Dendritic cell treated with granulocyte-macrophage colony-stimulating factor and Interleukin-4, amounts not matched to agents 40 ng/mL and 50 ng/mL, for 4 days (primary cell): Measurements from ENCODE around the gene USP32.
"Not testable (repeated sequence)": the region's sequence is repeated elsewhere in the genome, so short reads cannot be mapped to it uniquely, and the experiment has no call there.

Source experiments
- H3K27ac Mint-ChIP-seq: one replicate; pipeline ENCODE4 v1.8.0; 2022; ENCODE audit warnings: mild to moderate bottlenecking, mixed read lengths
- H3K27me3 Mint-ChIP-seq: one replicate; pipeline ENCODE4 v1.8.0; 2022; ENCODE audit warnings: mild to moderate bottlenecking, mixed read lengths
- H3K36me3 Mint-ChIP-seq: one replicate; pipeline ENCODE4 v1.8.0; 2022; ENCODE audit warnings: low read depth, mixed read lengths
- H3K4me1 Mint-ChIP-seq: one replicate; pipeline ENCODE4 v1.8.0; 2022; ENCODE audit warnings: low read depth, mixed read lengths
- H3K4me3 Mint-ChIP-seq: one replicate; pipeline ENCODE4 v1.8.0; 2022; ENCODE audit warnings: mild to moderate bottlenecking, moderate library complexity, mixed read lengths
- H3K9me3 Mint-ChIP-seq: one replicate; pipeline ENCODE4 v1.8.0; 2022; ENCODE audit warnings: mixed read lengths
- intact Hi-C: fragments of 100-400 bp; cut with micrococcal nuclease; formaldehyde crosslinking; loops from one replicate; pipeline ENCODE4 v1.15.0; 2022

USP32 gene

GRCh38 chr17:60186846-60187745 is 204.8 kb downstream of the USP32 start:
- H3K9me3 Mint-ChIP-seq = not testable (repeated sequence)

GRCh38 chr17:60186372-60186771 is 205.6 kb downstream of the USP32 start:
- Mint-ChIP-seq H3K36me3 (peaks cover 84% of the 10 kb centered on the region), H3K4me1 (peaks cover 24% of the 10 kb centered on the region), H3K27ac (peak overlapping the region; percentile 39)
- H3K27me3 Mint-ChIP-seq, H3K9me3 Mint-ChIP-seq, H3K4me3 Mint-ChIP-seq, intact Hi-C loops: not testable (repeated sequence)

More at GRCh38 chr17:60186846-60187745, 204.8 kb downstream of the USP32 start:
- intact Hi-C loops, H3K4me3 Mint-ChIP-seq, H3K27me3 Mint-ChIP-seq: not testable (repeated sequence)
- Mint-ChIP-seq H3K27ac (peak overlapping the region; percentile 39), H3K36me3 (peaks cover 84% of the 10 kb centered on the region), H3K4me1 (peaks cover 24% of the 10 kb centered on the region)

- H3K27me3 Mint-ChIP-seq, H3K27ac Mint-ChIP-seq, H3K4me1 Mint-ChIP-seq, intact Hi-C loops, H3K9me3 Mint-ChIP-seq, H3K4me3 Mint-ChIP-seq: not testable (repeated sequence)
- peaks cover 91% of the 10 kb centered on the region for H3K36me3 Mint-ChIP-seq
Observed at GRCh38 chr17:60180380-60180779, 211.6 kb downstream of the USP32 start.

GRCh38 chr17:60178180-60178579 is 213.8 kb downstream of the USP32 start:
- intact Hi-C loops, H3K4me3 Mint-ChIP-seq, H3K9me3 Mint-ChIP-seq, H3K27me3 Mint-ChIP-seq, H3K4me1 Mint-ChIP-seq, H3K27ac Mint-ChIP-seq: not testable (repeated sequence)
- H3K36me3 Mint-ChIP-seq = peaks cover 73% of the 10 kb centered on the region

GRCh38 chr17:60176763-60177162 is 215.2 kb downstream of the USP32 start:
- intact Hi-C loops, H3K27ac Mint-ChIP-seq, H3K9me3 Mint-ChIP-seq, H3K27me3 Mint-ChIP-seq, H3K4me3 Mint-ChIP-seq, H3K4me1 Mint-ChIP-seq: not testable (repeated sequence)
- peaks cover 59% of the 10 kb centered on the region for H3K36me3 Mint-ChIP-seq

GRCh38 chr17:60174767-60175166 is 217.2 kb downstream of the USP32 start:
- peaks cover 39% of the 10 kb centered on the region for H3K36me3 Mint-ChIP-seq
- H3K9me3 Mint-ChIP-seq, H3K4me3 Mint-ChIP-seq, H3K27ac Mint-ChIP-seq, intact Hi-C loops, H3K27me3 Mint-ChIP-seq: not testable (repeated sequence)
- peaks cover 20% of the 10 kb centered on the region for H3K4me1 Mint-ChIP-seq

GRCh38 chr17:60174035-60174434 is 217.9 kb downstream of the USP32 start:
- H3K4me1 Mint-ChIP-seq = peaks cover 20% of the 10 kb centered on the region
- no peak overlapping the region for H3K27ac Mint-ChIP-seq
- intact Hi-C loops = no loop called here
- H3K27me3 Mint-ChIP-seq = no peaks in the 10 kb centered on the region
- peaks cover 32% of the 10 kb centered on the region for H3K36me3 Mint-ChIP-seq
- no peaks in the 10 kb centered on the region for H3K9me3 Mint-ChIP-seq
- H3K4me3 Mint-ChIP-seq = no peak overlapping the region

- Mint-ChIP-seq H3K4me3 (no peak overlapping the region), H3K27me3 (no peaks in the 10 kb centered on the region), H3K9me3 (no peaks in the 10 kb centered on the region), H3K4me1 (peaks cover 20% of the 10 kb centered on the region), H3K36me3 (peaks cover 25% of the 10 kb centered on the region), H3K27ac (no peak overlapping the region)
- intact Hi-C loops = no loop called here
Observed at GRCh38 chr17:60173304-60173819, 218.6 kb downstream of the USP32 start.

GRCh38 chr17:60171753-60172079 is 220.2 kb downstream of the USP32 start:
- H3K27ac Mint-ChIP-seq = no peak overlapping the region
- intact Hi-C loops = no loop called here

GRCh38 chr17:60170835-60171752 is 220.8 kb downstream of the USP32 start:
- peaks cover 12% of the 10 kb centered on the region for H3K36me3 Mint-ChIP-seq
- no peak overlapping the region for H3K27ac Mint-ChIP-seq
- H3K4me3 Mint-ChIP-seq = no peak overlapping the region
- no peaks in the 10 kb centered on the region for H3K27me3 Mint-ChIP-seq
- H3K4me1 Mint-ChIP-seq = peaks cover 40% of the 10 kb centered on the region
- H3K9me3 Mint-ChIP-seq = no peaks in the 10 kb centered on the region
- intact Hi-C loops = no loop called here

More at GRCh38 chr17:60171753-60172079, 220.2 kb downstream of the USP32 start:
- Mint-ChIP-seq H3K4me3 (no peak overlapping the region), H3K9me3 (no peaks in the 10 kb centered on the region), H3K36me3 (peaks cover 18% of the 10 kb centered on the region), H3K4me1 (peaks cover 34% of the 10 kb centered on the region), H3K27me3 (no peaks in the 10 kb centered on the region)

GRCh38 chr17:60169921-60170817 is 221.8 kb downstream of the USP32 start:
- H3K4me1 Mint-ChIP-seq = peaks cover 42% of the 10 kb centered on the region
- H3K27me3 Mint-ChIP-seq = peaks cover under 1% of the 10 kb centered on the region
- intact Hi-C loops = no loop called here
- H3K9me3 Mint-ChIP-seq = no peaks in the 10 kb centered on the region
- H3K27ac Mint-ChIP-seq = no peak overlapping the region
- no peak overlapping the region for H3K4me3 Mint-ChIP-seq
- H3K36me3 Mint-ChIP-seq = peaks cover 3% of the 10 kb centered on the region

GRCh38 chr17:60168654-60169053 is 223.3 kb downstream of the USP32 start:
- intact Hi-C loops = no loop called here
- Mint-ChIP-seq H3K4me3 (no peak overlapping the region), H3K36me3 (no peaks in the 10 kb centered on the region), H3K4me1 (peaks cover 49% of the 10 kb centered on the region), H3K9me3 (no peaks in the 10 kb centered on the region), H3K27ac (no peak overlapping the region), H3K27me3 (peaks cover 1% of the 10 kb centered on the region)

- intact Hi-C loops = no loop called here
- Mint-ChIP-seq H3K4me1 (peaks cover 61% of the 10 kb centered on the region), H3K27me3 (peaks cover 1% of the 10 kb centered on the region), H3K4me3 (no peak overlapping the region), H3K36me3 (no peaks in the 10 kb centered on the region), H3K27ac (peak overlapping the region; percentile 42), H3K9me3 (no peaks in the 10 kb centered on the region)
Observed at GRCh38 chr17:60167065-60167741, 224.7 kb downstream of the USP32 start.
